HUDEP-2 (cell line): ENCODE measurements around the gene TSC2.

Experiments used
- DNase-seq, 76 experiments: peaks; one replicate each; lab custom pipeline; 2025; ENCODE audit not compliant: unreplicated experiment in 76 of 76; lab: John Stamatoyannopoulos, UW

The TSC2 gene

DNA sequence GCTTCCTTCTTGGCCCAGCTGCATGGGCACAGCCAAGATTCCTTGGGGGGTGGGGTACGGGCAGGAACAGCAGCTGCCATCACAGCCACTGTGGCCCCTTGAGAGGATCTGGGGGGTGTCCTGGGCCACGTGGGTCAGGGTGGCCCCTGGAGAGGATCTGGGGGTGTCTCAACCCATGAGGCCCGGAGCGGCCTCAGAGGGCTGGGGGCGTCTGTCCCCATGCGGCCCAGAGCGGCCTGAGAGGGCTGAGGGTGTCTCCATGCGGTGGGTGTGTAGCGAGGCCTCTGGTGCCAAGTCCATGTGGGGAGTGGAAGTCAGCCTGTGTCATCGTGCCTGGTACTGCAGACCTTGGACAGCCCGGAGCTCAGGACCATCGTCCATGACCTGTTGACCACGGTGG is 13.7 kb downstream of the TSC2 start:
- no peak for DNase-seq

GRCh38 chr16:2062801-2063200 is 15.0 kb downstream of the TSC2 start:
- no peak for DNase-seq

DNA sequence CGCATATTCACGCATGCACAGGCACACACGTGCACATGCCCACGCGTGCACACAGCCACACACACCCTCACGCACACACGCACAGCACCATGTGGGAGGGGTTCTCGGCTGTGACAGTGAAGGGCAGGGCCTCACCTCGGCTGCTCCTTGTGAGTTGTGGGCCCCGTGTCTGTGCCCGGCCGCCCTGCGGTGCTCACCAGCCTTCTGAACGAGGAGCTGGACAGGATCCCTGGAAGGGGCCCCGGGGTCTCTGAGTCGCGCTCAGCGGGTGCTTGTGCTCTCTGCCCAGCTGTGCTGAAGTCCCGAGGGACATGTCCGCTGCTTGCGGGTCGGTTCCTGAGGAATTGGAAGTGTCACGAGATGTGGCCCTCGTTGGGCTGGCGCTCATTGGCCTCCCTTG is 16.1 kb downstream of the TSC2 start:
- no peak for DNase-seq

GRCh38 chr16:2064368-2064945 is 16.7 kb downstream of the TSC2 start:
- DNase-seq: no peak

DNA sequence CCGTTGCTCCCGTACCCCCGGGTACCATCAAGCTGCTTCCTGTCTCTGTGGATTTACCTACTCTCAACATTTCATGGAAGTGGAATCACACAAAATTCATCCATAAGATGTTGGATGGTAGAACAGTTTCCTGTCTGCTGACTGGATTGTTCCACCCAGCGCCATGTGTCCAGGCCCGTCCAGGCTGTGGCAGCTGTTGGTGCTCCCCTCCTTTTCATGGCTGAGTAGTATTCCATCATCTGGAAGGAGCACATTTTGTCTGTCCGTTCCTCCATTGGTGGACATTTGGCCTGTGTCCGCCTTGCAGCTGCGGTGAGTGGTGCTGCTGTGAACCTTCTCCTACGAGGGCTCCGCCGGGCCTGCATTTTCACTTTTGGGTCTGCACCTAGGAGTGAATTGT is 18.4 kb downstream of the TSC2 start:
- no peak for DNase-seq

GRCh38 chr16:2070576-2071453 is 23.0 kb downstream of the TSC2 start:
- DNase-seq: no peak

DNA sequence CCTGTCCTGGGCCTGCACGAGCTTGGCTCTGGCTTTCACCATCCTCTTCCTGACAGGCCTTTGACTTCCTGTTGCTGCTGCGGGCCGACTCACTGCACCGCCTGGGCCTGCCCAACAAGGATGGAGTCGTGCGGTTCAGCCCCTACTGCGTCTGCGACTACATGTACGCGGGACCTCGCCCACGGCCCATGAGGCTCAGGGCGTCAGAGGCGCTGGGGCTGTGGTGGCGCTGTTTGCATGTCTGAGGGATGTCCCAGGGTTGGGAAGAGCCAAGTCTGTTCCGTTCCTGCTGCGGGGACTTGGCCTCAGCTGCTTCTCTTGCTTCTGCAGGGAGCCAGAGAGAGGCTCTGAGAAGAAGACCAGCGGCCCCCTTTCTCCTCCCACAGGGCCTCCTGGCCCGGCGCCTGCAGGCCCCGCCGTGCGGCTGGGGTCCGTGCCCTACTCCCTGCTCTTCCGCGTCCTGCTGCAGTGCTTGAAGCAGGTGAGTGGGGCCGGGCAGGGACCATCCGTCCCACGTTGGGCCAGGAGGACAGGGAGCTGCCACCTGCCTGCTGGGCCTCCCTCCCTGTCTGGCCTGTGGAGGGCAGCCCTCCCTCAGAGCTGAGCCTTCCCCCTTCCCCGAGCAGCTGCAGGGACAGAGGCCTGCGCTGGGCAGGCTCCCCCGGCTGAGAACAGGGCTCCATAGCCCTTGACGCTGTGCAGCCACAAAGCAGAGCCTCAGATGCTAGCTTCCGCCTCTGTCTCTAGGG is 23.8 kb downstream of the TSC2 start:
- DNase-seq: no peak

DNA sequence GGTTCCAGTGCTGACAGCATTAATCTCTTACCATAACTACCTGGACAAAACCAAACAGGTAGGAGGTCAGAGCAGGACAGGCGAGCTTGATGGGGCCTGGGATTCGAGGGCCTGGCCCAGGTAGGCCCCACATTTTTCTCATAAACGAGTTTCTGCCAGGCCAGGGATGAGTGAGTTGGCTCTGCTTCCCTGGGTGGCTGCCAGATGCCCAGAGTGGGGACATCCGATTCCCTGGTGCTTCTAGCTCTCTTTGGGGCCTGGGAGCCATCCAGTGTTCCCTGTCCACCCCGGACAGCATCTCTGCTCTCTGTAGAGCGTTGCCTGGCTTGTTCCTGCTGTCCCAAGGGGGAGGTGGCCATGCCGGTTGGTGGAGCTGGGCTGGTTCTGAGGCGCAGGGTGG is 25.1 kb downstream of the TSC2 start:
- DNase-seq: no peak

- no peak for DNase-seq
Observed at GRCh38 chr16:2074071-2074470, 26.3 kb downstream of the TSC2 start.

DNA sequence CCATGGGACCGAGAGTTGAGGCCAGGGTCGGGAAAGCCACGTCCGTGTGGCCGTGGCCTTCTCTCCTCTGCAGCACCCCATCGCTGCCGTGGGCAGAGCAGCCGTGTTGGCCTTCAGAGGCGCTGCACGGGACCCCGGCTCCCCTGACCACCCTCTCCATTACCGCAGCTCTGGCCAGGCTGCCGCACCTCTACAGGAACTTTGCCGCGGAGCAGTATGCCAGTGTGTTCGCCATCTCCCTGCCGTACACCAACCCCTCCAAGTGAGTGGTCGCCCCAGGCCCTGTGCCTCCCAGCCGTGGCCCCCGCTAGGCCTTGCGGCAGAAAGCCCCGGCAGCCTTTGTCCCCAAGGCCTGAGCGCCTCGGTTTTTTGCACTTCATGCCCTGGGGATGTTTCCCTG is 27.8 kb downstream of the TSC2 start:
- no peak for DNase-seq

DNA sequence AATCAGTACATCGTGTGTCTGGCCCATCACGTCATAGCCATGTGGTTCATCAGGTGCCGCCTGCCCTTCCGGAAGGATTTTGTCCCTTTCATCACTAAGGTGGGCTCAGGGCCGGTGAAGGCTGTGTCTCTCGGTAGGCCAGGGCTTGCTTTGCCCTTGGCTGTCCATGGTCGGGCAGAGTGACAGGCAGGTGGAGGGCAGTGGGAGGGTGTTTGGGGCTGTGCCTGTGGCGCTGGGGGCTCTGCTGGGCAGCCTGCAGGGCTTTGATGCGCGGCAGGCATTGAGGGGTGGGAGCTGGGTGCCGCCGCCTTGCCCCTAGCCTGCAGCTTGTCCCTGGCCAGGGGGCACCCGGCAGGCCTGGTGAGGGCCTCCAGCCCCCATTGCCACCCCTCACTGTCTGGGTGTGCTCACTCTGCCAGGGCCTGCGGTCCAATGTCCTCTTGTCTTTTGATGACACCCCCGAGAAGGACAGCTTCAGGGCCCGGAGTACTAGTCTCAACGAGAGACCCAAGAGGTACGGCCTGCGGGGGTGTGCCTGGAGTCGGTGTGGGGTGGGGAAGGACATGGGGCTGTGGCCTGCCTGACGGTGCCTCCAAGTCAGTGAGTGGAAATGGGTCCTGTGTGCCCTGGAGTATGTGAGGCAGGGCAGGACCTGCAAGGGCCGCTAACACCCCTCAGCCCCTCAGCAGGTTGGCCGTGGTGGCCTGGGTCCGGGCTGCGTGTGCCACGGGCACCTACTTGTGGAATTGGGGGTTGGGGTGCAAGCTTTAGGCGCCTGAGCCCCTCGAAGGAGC is 28.5 kb downstream of the TSC2 start:
- DNase-seq: no peak

DNA sequence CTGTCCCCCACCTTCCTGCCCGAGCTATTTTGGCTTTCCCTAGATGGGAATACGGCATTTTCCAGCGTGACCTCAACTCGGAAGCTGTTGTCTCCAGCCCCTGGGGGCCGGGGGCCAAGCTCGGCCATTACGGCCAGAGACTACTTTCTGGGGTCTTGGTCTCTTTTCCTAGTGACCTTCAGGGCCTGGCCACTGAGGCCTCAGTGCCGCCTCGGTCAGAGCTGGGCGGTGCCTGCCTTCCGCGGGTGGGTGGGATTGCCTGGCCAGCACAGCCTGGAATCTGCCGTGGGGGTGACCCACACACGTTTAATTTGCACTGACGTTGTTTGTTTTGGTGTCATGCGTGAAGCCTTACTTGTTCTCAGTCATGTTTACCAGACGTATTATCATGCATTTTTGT is 29.2 kb downstream of the TSC2 start:
- DNase-seq: no peak

DNA sequence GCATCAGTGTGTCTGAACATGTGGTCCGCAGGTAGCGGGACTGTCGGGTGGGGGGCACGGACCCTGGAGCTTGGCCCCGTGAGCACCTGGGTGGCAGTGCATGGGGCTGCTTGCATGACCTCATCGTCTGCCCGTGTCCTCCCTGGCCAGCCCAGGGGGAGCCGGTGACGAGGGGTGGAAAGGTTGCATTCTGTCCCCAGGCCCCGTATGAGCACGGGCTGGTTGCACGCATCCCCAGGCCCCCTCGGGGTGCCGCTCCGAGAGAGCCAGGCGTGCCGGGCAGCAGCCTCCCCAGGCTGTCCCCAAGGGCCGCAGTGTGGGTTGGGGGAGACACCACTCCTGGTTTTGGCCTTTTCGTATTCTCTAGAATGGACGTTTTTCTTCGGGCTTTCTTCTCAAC is 29.9 kb downstream of the TSC2 start:
- no peak for DNase-seq

GRCh38 chr16:2078096-2078495 is 30.3 kb downstream of the TSC2 start:
- no peak for DNase-seq

GRCh38 chr16:2078691-2079090 is 30.9 kb downstream of the TSC2 start:
- DNase-seq: no peak

DNA sequence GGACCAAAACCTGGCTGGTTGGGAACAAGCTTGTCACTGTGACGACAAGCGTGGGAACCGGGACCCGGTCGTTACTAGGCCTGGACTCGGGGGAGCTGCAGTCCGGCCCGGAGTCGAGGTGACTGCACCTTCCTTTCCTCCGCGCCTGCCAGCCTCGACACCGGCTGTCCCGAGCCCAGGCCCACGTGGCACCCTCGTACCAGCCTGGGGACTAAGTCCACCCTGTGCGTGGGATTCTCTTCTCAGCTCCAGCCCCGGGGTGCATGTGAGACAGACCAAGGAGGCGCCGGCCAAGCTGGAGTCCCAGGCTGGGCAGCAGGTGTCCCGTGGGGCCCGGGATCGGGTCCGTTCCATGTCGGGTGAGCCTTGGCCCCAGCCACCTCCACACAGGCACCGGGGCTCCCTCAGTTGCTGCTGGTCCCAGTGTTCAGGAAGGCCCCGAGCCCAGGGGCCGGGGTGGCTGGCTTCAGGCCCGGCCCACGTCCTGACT is 31.6 kb downstream of the TSC2 start:
- DNase-seq: no peak

DNA sequence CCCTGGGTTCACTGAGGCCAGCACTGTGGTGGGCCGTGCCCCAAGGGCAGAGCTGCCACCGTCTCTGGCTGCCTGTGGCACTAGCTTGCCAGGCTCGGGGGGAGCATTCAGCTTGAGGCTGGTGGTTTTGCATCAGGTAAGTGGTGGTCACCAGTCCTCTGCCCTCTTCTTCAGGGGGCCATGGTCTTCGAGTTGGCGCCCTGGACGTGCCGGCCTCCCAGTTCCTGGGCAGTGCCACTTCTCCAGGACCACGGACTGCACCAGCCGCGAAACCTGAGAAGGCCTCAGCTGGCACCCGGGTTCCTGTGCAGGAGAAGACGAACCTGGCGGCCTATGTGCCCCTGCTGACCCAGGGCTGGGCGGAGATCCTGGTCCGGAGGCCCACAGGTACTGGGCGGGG is 32.2 kb downstream of the TSC2 start:
- DNase-seq: no peak

DNA sequence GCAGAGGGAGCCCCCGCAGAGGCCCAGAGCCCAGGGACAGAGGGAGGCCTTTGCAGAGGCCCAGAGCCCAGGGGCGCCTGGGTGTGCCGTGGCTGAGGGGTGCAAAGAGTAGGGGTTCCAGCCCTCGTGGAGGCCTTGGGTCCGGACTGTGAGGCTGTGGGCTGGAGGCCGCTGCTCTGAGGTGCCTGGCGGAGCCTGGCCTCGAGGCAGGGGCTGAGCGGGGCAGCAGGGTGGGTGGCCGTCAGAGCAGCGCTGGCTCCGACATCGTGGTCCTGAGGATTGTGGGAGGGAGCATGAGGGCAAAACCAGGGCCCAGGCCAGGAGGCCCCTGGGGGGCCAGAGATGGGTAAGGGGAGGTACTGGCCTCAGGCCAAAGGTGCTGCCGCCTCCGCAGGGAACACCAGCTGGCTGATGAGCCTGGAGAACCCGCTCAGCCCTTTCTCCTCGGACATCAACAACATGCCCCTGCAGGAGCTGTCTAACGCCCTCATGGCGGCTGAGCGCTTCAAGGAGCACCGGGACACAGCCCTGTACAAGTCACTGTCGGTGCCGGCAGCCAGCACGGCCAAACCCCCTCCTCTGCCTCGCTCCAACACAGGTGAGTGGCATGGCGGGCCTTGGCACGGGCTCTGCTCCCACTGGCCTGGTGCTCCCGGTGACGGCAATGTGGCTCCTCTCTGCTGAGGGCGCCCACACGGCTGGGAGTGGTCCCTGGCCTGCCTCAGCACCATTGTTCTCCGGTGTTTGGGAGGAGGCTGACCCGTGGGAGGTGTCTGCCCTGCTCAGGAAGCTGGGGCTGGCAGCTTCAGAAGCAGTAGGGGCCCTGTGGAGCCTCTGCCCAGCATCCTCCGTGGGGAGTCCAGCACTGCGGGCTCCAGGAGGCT is 33.7 kb downstream of the TSC2 start:
- DNase-seq: no peak

GRCh38 chr16:2082171-2082982 is 34.6 kb downstream of the TSC2 start:
- DNase-seq: no peak
